ENCODE results near the gene CAMKK1.

CAMKK1 gene

DNA sequence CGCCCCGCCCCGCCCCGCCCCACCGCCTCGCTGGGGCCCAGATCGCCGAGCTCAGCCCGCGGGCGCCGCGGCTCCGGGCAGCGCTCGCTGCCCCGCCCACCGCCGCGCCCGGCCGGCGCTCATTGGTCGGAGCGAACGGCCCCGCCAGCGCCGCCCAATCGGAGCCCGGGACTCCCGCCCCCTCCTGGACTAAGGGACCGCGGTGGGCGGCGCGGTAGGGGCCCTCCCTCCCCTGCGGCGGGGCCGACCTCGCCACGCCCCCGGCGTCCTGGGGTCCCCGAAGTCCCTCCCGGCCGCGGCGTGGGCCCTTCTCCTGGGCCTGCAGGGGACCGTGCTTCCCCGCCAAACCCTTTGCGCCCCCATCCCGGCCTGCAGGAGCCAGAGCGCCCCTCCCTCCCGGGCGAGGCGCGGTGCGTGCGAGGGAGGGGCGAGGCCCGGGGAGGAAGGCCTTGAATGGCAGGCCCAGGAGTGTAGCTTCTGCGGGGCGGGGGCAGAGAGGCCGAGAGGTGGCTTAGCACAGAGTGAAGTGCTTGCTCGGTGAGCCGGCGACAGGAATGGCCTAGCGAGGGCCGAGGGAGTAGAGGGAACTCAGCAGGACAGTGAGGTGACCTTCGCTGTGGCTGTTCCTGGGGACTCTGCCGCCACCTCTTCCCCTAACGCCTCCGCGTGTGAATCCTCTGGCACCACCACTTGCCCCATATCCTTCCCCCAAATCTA, at the start of gene CAMKK1:
CAMKK1 (minus strand) TSS at position 51 of the 717 bp plus-strand sequence. CDS start 7,366 bp downstream, outside the sequence.
- DNase-seq = peak; percentile 36

DNA sequence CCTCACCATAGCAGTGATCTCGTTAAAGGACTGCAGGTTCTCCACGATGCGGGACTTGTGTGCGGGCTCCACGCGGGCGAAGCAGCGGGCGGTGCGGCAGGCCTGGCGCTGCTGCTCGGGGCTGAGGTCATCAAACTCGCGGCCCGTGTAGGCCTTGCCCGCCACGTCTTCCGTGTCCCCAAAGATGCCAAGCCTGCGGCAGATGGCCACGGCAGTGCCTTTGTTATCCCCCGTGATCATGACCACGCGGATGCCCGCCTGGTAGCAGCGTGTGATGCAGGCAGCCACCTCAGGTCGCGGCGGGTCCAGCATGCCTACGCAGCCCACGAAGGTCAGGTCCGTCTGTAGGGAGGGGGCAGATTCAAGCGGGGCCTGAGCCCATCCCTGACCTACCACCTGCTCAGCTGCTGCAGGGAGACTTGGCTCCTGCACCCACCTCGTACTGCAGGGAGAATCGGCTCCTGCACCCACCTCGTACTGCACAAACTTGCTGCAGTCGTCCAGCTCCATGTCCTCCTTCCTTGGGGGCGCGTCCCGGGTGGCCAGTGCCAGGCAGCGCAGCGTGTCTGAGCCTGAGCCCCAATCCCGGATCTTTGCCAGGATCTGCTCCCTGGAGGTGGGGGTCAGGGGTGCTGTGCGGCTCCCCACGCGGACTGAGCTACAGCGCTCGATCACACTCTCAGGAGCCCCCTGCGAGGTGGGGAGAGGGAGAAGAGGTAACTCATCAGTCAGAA, 48.3 kb upstream of the CAMKK1 start:
- no peak for DNase-seq

DNA sequence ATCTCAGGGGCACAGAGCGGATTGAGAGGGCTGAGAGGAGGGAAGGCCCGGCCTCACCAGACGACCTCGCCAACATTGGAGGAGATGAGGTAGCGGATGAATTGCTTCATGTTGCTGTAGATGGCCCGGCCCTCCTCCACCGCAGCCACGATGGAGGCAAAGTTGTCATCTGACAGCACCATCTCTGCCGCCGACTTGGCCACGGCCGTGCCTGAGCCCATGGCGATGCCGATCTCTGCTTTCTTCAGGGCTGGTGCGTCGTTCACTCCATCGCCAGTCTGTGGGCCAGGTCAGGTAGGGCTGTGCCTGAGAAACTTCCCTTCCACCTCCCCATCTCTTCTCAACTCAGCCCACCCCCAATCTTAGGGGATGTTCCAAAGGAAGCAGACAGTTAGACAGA, 44.5 kb upstream of the CAMKK1 start:
- no peak for DNase-seq

DNA sequence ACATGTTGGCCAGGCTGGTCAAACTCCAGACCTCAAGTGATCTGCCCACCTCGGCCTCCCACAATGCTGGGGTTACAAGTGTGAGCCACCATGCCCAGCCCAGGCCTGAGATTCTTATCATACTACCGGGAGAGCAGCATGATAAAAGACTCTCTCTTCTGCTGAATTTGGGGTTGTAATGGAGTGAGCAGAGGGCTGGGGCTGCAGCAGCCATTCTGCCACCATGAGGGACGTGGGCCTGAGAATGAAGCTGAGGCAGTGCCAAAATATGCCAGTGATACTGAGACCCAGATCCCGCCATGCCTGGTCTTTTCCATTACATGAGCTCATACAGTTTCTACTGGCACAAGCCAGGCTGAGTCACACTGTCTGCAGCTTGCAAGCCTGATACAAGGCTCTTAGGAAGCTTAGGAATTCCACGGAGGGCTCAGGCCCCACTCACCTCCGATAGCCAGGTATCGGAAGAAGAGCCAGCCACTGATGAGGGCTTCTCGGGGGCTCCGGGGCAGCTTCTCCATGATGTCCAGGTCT, 43.0 kb upstream of the CAMKK1 start:
- no peak for DNase-seq

DNA sequence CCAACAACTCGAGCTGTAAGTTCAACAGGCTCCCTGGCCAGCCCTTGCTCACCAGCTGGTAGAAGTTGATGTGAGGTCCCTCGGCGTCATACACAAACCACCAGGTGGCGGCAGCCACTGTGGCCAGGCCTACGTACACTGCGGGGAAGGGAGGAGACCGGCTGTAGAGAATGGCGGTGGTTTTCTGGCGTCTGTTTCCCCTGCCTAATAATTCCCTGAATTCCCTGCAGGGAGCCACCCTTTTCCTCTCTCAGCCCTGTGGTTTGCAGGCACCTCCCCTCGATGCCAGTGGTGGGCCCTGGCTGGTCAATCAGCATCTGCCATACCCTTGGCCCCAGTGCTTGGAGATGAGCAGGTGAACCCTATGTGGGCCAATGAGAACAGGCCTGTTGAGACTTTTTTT, 42.3 kb upstream of the CAMKK1 start:
- no peak for DNase-seq

DNA sequence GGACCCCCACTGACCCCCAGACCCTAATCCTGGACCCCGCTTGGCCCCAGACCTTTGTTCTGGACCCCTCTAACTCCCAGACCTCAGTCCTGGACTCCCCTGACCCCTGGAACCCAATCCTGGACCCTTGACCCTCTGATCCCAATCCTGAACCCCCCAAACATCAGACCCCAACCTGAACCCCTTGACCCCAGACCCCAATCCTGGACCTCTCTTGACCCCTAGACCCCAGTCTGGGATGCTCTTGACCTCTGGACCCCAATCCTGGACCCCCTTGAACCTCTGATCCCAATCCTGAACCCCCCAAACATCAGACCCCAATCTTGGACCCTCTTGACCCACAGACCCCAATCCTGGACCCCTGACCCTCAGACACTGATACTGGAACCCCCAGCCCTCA, 36.9 kb upstream of the CAMKK1 start:
- no peak for DNase-seq

DNA sequence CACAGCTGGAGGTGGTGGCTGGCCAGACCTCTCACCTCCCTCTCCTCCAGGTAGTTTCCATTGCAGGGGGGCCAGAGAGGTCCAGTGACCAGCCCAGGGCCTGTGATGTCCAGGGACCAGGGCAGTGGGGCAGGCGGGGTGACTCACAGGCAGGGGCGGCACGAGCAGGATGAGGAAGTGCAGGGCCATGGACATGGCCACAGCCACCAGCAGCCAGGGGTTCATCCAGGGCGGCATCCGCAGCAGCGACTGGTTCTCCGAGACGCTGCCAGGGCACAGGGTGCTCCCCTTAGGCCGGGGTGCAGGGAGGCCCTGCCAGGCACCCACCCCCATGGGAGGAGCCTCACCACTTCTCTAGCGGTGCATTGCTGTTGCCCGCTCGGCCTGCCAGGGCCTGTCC, 36.3 kb upstream of the CAMKK1 start:
- no peak for DNase-seq

DNA sequence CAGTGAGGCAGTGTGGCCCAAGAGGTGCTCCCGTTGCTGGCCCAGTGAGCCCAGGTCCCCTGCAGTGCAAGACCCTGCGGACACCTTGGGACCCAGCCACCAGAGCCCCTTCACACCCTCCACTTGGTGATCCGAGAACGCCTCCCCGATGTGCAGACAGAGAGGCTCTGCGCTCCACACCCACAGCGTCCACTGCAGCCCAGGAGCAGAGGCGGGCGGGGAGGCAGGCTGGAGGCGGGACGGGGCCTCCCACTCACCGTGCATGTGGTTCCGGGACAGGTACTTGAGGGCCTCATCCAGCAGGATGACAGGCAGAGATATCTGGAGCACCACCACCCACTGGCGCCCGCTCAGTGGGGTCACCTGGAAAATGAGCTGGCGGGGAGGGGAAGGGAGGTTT, 35.6 kb upstream of the CAMKK1 start:
- no peak for DNase-seq

DNA sequence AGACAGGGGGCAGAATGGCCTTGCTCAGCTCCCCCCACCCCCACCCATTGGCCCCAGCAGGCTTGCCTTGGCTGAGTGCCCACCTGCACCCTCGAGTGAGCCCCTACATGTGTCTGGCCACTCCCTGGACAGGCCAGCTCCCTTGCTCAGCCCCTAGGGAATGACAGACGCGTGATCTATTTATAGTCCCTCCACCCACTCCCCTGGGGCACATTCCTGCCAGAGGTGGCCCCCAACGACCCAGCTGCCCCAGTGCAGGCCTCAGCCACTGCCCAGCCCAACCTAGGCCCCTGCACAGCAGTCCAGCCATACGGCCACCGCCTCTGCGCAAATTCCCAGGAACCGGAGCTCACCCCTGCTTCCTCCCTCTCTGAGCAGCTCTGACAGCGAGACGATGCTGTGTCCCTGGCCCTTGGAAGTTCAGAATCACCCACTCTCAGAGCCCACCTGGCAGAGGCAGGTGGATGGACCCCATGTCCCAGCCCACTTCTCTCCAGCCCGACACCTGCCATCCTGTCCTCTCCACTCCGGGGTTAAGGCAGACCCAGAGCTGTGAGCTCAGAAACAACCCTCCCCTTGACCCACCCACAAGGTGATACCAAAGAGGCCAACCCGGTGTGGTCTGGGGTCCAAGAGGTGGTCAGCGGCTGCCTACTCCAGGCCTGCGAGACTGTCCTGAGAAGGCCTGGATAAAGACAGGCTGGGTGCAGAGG, 34.9 kb upstream of the CAMKK1 start:
- no peak for DNase-seq

DNA sequence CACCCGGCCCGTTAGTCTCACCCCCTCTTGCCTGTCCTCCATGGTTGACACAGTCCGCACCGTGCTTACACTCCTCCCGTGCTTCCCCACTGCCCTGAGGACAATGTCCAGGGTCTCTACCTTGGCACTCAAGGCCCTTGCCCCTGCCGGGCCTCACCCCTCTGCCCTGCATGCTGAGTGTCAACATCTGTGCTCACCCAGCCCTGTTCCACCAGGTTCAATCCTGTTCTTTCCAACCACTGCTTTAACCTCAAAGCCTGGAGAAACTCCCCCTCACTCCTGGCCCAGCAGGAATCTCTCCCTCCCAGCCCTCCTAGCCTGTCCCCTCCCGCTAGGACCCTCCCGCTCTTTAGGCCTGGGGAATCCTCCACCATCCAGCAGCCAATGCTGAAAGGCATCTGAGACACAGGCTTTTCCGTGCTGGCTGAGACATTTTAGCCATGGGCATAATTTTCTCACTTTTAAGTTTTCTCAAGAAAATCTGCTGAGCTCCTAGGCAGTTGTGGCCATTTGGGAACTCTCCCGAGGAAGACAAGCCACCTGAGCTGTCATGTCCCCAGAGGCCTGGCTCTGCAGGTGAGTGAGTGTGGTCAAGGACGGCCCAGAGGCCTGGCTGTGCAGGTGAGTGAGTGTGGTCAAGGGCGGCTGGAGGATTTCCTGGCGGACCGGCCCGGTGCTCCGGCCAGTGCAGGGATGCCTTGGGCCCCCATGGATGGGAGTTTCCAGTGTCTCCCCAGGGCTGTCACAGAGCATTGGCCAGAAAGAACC, 34.2 kb upstream of the CAMKK1 start:
- no peak for DNase-seq

DNA sequence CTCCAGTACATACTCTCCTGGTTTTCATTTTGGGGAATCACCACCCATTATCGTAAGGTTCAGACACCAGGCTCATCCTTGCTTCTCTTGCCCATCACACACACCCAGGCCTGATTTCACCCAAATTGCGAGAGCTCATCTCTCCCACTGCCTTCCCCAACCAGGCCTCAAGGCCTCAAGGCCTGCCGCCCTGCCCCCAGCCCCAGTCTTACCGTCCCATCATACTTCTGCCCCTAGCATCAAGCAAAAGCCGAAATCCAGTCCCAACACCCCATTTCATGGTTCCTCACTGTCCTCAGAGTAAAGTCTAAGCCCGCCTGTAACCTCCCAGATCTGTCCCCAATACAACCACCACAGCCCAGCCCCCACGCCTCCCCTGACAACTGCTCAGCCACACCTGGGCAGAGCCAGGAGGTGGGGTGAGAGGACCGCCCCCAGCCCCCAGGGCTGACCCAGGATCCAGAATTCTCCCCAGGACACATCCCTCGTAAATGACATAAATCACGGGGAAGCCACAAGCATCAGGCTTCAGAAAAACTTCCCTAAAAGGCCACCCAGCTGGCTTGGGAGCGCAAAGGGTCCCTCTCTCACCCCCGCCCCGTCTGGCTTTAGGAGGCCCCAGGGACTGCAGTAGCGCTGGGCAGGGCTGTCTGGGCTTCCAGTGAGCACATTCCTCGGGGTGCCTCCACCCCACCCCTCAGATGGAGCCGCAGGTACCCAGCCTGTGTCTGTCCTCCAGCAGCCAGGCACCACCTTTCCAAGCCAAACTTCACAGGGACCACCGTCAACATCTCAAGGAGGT, 33.0 kb upstream of the CAMKK1 start:
- no peak for DNase-seq

DNA sequence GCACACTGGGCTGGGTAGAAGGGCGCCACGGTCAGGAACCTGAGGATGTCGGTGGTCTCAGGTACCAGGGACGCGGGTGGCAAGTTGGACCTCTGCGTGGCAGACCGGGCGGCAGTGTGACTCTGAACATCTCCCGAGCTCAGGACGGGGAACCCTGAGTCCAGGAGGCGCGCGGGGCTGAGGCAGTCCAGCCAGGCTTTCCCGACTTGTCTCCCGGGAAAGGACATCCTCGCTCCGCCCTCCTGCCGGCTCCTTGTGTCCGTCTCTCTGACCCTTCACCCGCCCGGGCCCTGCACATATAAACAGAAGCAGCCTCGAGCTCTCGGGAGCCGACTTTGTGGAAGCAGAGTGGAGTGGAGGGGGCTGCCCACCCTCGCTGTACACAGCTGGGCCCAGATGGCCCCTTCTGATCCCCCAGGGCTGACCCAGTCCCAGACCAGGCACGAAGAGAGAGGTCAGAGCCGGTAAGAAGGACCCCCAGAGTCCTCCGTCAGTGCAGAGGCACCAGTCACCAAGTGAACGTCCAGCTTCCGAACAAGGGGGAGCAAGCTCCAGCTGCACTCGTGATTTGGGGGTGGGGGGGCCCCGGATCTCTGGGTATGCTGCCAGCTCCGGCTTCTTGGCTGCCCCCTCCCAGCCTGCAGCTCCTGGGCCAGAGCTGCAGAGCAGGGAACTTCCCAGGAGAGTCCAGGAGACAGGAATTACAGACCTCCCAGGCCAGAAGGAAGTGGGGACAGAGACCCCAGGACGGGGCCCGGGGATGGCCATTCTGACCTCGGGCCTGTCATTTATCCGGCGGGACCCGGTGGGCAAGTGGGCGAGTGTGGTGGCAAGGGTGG, 31.9 kb upstream of the CAMKK1 start:
- no peak for DNase-seq

DNA sequence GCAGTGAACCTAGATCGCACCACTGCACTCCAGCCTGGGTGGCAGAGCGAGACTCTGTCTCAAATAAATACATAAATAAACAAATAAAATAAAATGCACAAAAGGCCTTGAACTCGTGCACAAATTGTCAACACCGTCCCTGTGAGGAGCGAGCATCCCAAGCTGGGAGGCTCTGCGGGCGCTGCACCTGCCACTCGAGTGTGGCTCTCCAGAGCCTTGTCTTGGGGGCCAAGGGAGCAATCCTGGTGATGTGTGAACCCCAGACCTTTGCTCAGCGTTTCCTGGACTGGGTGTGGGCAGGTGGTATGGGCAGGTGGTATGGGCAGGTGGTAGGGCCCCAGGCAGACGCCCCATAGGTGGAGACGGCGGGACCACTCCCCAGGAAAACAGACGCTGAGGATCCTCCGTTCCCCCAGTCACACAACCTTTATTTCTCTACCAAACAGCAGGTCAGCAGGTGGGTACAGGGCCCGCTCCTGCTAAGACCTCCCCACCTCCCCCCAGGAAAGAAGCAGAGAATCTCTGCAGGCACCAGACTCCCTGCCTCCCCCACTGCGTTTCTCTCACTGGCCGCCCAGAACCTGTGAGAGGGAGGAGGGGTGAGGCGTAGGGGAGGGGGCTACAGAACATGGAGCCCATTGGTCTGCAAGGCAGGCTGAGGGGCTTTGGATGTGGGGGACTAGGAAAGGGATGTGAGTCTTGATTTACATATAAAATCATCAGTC, 30.8 kb upstream of the CAMKK1 start:
- DNase-seq = no peak

DNA sequence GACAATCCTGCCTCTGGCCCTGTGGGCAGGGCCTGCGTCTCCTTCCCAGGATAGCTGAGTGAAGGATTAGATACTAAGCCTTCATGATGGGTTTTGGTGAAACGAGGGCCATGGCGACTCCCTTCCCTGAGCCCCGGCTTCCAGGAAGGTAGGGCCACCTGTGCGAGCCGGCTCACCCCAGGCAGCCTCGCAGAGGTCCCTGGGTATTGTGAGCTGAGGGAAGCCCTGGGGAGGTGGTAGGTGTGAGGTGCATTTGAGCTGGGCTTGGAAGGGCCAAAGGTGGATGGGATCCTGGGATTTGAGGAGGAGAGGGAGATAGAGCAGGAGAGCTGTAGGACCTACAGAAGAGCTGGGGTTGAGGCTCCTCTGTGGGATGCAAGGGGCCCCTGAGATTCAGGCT, 29.9 kb upstream of the CAMKK1 start:
- no peak for DNase-seq

DNA sequence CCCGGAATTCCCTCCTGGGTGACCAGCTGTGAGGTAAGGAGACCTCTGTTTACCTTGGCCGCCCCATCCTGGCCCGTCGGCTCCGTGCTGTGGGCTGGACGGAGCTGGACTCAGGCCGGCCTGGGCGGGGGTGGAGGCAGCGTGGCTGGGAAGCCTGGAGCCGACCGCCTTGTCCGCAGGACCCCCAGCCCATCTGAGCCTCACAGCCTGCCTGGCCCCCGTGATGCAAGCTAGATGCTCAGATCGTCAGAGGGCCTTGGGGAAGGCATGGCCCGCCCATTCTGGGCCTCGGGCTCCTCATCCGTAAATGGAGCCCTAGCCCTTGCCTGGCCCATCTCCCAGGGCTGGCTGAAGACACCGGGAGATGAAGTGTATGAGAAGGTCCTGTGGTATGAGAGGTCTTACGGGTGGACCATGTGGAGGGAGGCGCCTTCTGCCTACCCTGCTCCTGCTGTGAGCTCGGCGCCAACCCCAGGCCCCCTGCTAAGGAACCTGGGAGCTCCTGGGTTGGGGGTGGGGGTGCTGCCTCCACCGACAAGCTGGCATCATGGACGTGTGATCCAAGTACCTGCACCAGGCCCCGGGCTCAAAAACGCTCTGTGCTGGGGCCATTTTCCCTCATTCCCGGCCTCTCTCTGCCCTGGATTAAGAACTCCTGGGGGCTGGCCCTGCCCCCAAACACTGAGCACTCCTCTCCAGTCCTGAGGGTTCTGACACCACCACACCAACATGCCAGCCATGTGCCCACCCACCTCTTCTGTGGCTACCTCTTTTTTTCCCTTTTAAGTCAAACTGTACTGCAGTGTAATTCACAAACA, 28.9 kb upstream of the CAMKK1 start:
- no peak for DNase-seq

DNA sequence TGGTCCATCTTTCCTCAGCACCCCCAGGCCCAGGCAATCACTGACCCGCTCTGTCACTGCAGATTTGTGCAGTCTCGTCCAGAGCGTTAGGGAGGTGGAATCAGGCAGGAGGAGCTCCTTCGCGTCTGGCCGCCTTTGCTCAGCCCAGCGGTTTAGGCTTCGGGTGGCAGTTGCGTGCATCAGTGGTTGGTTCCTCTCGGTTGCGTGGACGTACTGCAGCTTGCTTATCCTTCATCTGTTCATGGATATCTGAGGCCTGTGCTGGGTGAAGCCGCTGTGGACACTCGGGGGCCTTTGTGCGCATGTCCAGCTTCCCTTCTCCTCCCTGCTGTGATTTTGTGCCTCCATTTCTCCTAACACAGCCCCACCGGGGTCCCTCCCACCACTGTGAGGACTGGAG, 28.2 kb upstream of the CAMKK1 start:
- no peak for DNase-seq

DNA sequence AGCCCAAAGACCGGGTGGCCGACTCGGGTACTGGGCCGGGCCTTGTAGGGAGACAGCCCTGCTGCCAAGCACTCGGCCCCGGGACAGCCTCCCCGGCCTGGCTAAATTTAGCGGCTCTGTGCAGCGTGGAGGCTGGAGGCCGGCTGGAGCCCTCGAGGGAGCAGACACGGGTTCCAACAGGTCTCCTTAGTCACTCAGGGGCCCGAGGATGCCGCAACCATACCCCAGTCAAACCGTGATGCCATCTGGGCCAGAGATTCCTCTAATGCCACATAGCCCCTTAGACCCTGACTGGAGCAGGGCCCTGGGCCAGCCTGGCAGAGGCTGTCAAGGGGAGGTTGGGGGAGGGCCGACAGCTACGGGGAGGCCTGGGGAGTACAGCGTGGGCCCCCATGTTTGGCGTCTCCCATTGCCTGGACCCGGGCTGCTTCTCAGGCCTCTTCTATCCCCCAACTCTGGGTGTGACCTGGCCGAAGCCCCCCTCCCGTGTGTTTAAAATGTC, 26.3 kb upstream of the CAMKK1 start:
- no peak for DNase-seq

DNA sequence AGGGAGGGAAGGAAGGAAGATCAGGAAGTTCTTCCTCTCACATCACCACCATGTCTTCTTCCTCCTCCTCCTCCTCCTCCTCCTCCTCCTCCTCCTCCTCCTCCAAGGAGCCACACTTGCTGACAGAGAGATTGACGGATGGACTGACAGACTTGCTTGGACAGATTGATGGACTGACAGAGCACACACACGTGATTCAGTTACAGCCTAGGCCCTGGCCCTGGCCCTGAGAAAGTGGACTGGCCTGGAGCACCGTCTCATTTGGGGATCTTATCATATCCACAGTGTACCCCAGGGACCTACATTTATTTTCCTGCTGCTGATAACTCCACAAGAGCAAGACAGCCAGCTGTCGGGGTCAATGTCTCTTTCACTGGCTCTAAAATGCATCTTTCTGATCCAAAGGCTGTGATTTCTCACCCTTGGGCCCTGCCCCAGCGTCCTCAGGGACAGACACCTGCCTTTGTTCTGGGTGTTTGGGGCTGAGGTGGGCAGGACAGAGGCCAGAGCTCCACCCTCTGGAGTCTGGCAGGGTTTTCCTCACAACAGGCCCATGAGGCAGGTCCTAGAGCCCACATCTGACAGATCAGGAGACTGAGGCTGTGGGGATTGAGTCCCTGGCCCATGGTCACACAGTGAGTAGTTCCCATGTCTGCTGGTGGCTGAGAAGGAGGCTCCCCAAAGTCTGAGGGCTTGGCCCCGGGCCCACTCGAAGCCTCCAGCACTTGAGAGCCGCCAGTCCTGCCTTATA, 25.7 kb upstream of the CAMKK1 start:
- no peak for DNase-seq

Data from NCI-H524 treated with DMSO at 0.1 percent for 48 hours (cell line).